GM12878 (cell line): ENCODE results near the gene TIPARP. TPM values are rescaled to one million over a fixed set of nuclear protein-coding genes. Genes with fewer than 3 reads are reported as not detected.

ENCODE experiments used
- ATAC-seq: fragments of 200-7000 bp; cut with Tn5 transposase; 3 replicates; pipeline ENCODE4 v1.9.1; 2020; ENCODE audit warnings: mild to moderate bottlenecking, moderate library complexity
- BruUV-seq: library from RNA; stranded (reverse); fragments of 400-500 nt; replicated peaks from 2 replicates; lab custom pipeline; 2021; lab: Mats Ljungman, UMichigan
- CTCF ChIA-PET: fragments of 300-600 bp; sonication (Branson Sonifier 250); formaldehyde crosslinking; extraction: SDS; loops from one replicate; lab custom pipeline; 2021; ENCODE audit warnings: inconsistent platforms; lab: Yijun Ruan, JAX
- POLR2A ChIA-PET: fragments of 350-600 bp; formaldehyde crosslinking; extraction: SDS; loops from one replicate; lab custom pipeline; 2021; ENCODE audit warnings: inconsistent platforms; lab: Charles Lee
- RAD21 ChIA-PET: fragments of 300-600 bp; sonication (Branson Sonifier 250); formaldehyde crosslinking; loops from one replicate; lab custom pipeline; 2023; ENCODE audit warnings: antibody characterized with exemption; ENCODE audit not compliant: unreplicated experiment; lab: Charles Lee
- SMC1A ChIA-PET: fragments of 300-600 bp; sonication (Branson Sonifier 250); formaldehyde crosslinking; loops from one replicate; lab custom pipeline; 2023; ENCODE audit not compliant: unreplicated experiment, uncharacterized antibody; lab: Charles Lee
- DNase-seq: peaks from one replicate; pipeline ENCODE4 v3.0.0-alpha.2; 2011; ENCODE audit warnings: low read depth, low spot score
- FAIRE-seq: peaks from 3 replicates; lab custom pipeline; 2011; peaks lifted over from hg19 to GRCh38; lab: Jason Lieb, UNC
- H2AFZ ChIP-seq: 2 replicates; pipeline ENCODE4 v1.6.0; 2011; ENCODE audit warnings: low read depth, low read length, control low read depth; ENCODE audit not compliant: control insufficient read depth
- H3K27ac ChIP-seq: 2 replicates; pipeline ENCODE4 v1.5.1; 2011; ENCODE audit warnings: control low read depth; ENCODE audit not compliant: control insufficient read depth, insufficient read depth
- H3K27me3 ChIP-seq, 2 experiments: replicated peaks in 1 of 2; 2 replicates each; pipeline versions ENCODE4 v1.6.0 to v1.6.1; 2011; ENCODE audit warnings: low read length in 1 of 2; ENCODE audit not compliant: control insufficient read depth in 2 of 2, insufficient read depth in 2 of 2
- H3K36me3 ChIP-seq, 2 experiments: 2 replicates each; pipeline ENCODE4 v1.5.1; 2011; ENCODE audit warnings: low read length in 1 of 2; ENCODE audit not compliant: control insufficient read depth in 2 of 2, insufficient read depth in 2 of 2
- H3K4me1 ChIP-seq: 2 replicates; pipeline ENCODE4 v1.6.1; 2011; ENCODE audit warnings: mild to moderate bottlenecking, low read length, moderate library complexity, mixed read lengths; ENCODE audit not compliant: control insufficient read depth, insufficient read depth
- H3K4me2 ChIP-seq: 2 replicates; pipeline ENCODE4 v1.6.0; 2011; ENCODE audit warnings: control low read depth; ENCODE audit not compliant: control insufficient read depth, insufficient read depth
- H3K4me3 ChIP-seq: fragments of 200-600 bp; sonication (generic); 2 replicates; pipeline ENCODE4 v1.5.1; 2016
- H3K79me2 ChIP-seq: 2 replicates; pipeline ENCODE4 v1.6.0; 2011; ENCODE audit warnings: low read length; ENCODE audit not compliant: control insufficient read depth, insufficient read depth
- H3K9ac ChIP-seq: 2 replicates; pipeline ENCODE4 v1.8.0; 2011; ENCODE audit warnings: low read length, control low read depth, mixed read lengths; ENCODE audit not compliant: control insufficient read depth, insufficient read depth
- H3K9me3 ChIP-seq: replicated peaks from 3 replicates; pipeline ENCODE4 v1.5.1; 2011; ENCODE audit warnings: mild to moderate bottlenecking, low read length; ENCODE audit not compliant: control insufficient read depth, insufficient read depth
- H4K20me1 ChIP-seq: 2 replicates; pipeline ENCODE4 v1.6.0; 2011; ENCODE audit not compliant: control insufficient read depth, insufficient read depth
- E4F1 ChIP-seq: fragments of 450-650 bp; IDR thresholded peaks from 2 replicates; pipeline ENCODE4 v1.6.1; 2018; ENCODE audit warnings: borderline replicate concordance, mild to moderate bottlenecking; ENCODE audit not compliant: partially characterized antibody
- MTA3 ChIP-seq: IDR thresholded peaks from 2 replicates; pipeline ENCODE4 v1.6.1; 2012; ENCODE audit warnings: low read length, inconsistent platforms, borderline replicate concordance
- PBX3 ChIP-seq: IDR thresholded peaks from 2 replicates; pipeline ENCODE4 v1.6.1; 2011; ENCODE audit warnings: mild to moderate bottlenecking, low read depth, low read length, moderate library complexity; ENCODE audit not compliant: insufficient replicate concordance
- SPI1 ChIP-seq: IDR thresholded peaks from 2 replicates; pipeline ENCODE4 v1.6.1; 2011; ENCODE audit warnings: low read depth, mild to moderate bottlenecking, low read length, moderate library complexity, borderline replicate concordance; ENCODE audit not compliant: insufficient read depth
- TARDBP ChIP-seq: IDR thresholded peaks from 2 replicates; pipeline ENCODE4 v1.6.1; 2016; ENCODE audit warnings: borderline replicate concordance
- WGBS: methylation state at CpG from one replicate; pipeline ENCODE4 v1.1.6; 2016; ENCODE audit warnings: low lambda C conversion rate; ENCODE audit not compliant: insufficient replicate concordance, insufficient coverage; ENCODE audit errors: missing lambda C conversion rate; 5-methylcytosine and 5-hydroxymethylcytosine counted together
- in situ Hi-C: fragments of 300-500 bp; cut with MboI; formaldehyde crosslinking; loops from 9 replicates; pipeline ENCODE4 v1.14.3; 2018; ENCODE audit warnings: mixed read lengths
- intact Hi-C: fragments of 100-400 bp; cut with micrococcal nuclease; formaldehyde crosslinking; loops from one replicate; pipeline ENCODE4 v1.14.2; 2022; ENCODE audit not compliant: unreplicated experiment
- polyA plus RNA-seq, 11 experiments: library from polyadenylated mRNA; depleted of rRNA in 4 of 11; unstranded in 6 of 11; stranded (reverse) in 5 of 11; fragments of >200 nt; fragmentation: Nextera tagmentation in 4 of 11; fragmentation: Illumina TruSeq in 1 of 11; extraction: Ambion mirVana in 4 of 11; extraction: Trizol in 1 of 11; gene quantifications; 1 replicate in 1 of 11; 2 replicates in 10 of 11; pipeline versions ENCODE4 v1.2.1 to v1.2.3, GENCODE V29; 2011 to 2016; ENCODE audit warnings: inconsistent platforms in 2 of 11, missing spikeins in 2 of 11, low read depth in 1 of 11
- total RNA-seq, 4 experiments: library from RNA; depleted of rRNA in 3 of 4; stranded (reverse); fragments of >200 nt in 3 of 4; fragmentation: Illumina TruSeq in 1 of 4; extraction: Trizol in 1 of 4; gene quantifications; 2 replicates each; pipeline versions ENCODE4 v1.2.1 to v1.2.3, GENCODE V29; 2013 to 2021

The TIPARP gene
- total and polyA plus RNA-seq, 10 of the 15 experiments (the other 5 are each of a cell fraction or from before 2014, with no cell fraction given), result 3.2 to 21.5 (median 12.0) TPM

GRCh38 chr3:156750191-156750873 lies 75.9 kb downstream of the TIPARP start:
- Histone ChIP-seq H4K20me1 (no peaks in the 10 kb centered on the region), H3K79me2 (no peaks in the 10 kb centered on the region), H3K4me3 (no peak overlapping the region), H2AFZ (no peak overlapping the region), H3K4me1 (no peaks in the 10 kb centered on the region), H3K9me3 (peaks cover 3% of the 10 kb centered on the region; the same call in 1 of the 3 replicates), H3K36me3 (no peaks in the 10 kb centered on the region), H3K4me2 (no peak overlapping the region), H3K27ac (no peak overlapping the region), H3K27me3 (no peaks in the 10 kb centered on the region), H3K9ac (no peak overlapping the region)
- ATAC-seq, result no peak
- CTCF ChIA-PET, result interaction anchor here (0.8 to 1.0 kb wide), 3 partner anchors 9 to 96 kb away, joined by 3 to 4 read pairs (median 3); no protein-coding TSS in a partner anchor
- RAD21 ChIA-PET, result no interaction called here
- SMC1A ChIA-PET, result interaction anchor here (1.7 kb wide), 1 partner anchor 10 kb away, joined by 6 read pairs; no protein-coding TSS in a partner anchor
- intact Hi-C loops, result no loop called here
- 5% methylated on average over 3 of the region's 3 CpGs for WGBS
- no peak for DNase-seq
- FAIRE-seq, result no peak
- BruUV-seq, result no TSS peak
- in situ Hi-C loops, result no loop called here
- POLR2A ChIA-PET, result no interaction called here
- TF ChIP-seq E4F1, result no peak
- TF ChIP-seq MTA3, result no peak
- TF ChIP-seq PBX3, result no peak
- no peak for TF ChIP-seq TARDBP
- TF ChIP-seq SPI1, result no peak
